Muscle layer of colon (tissue), 2 donors: ENCODE data around the gene SEMA4D.

Experiments used
- H3K27ac ChIP-seq: one replicate; pipeline ENCODE4 v1.7.0; 2013; ENCODE audit warnings: low read depth, mild to moderate bottlenecking, low read length, moderate library complexity
- H3K27me3 ChIP-seq, 2 donors: one replicate each; pipeline ENCODE4 v1.7.0; 2013; ENCODE audit warnings: low read length in 2 of 2, mild to moderate bottlenecking in 2 of 2; ENCODE audit not compliant: insufficient read depth in 2 of 2, control insufficient read depth in 1 of 2
- H3K36me3 ChIP-seq: one replicate; pipeline ENCODE4 v1.7.0; 2013; ENCODE audit warnings: mild to moderate bottlenecking, low read length; ENCODE audit not compliant: insufficient read depth
- H3K4me1 ChIP-seq: one replicate; pipeline ENCODE4 v1.7.0; 2013; ENCODE audit warnings: mild to moderate bottlenecking, low read length; ENCODE audit not compliant: insufficient read depth
- H3K4me3 ChIP-seq, 2 donors: one replicate each; pipeline ENCODE4 v1.7.0; 2013; ENCODE audit warnings: low read length in 2 of 2, low read depth in 1 of 2, mild to moderate bottlenecking in 1 of 2, moderate library complexity in 1 of 2
- H3K9ac ChIP-seq: one replicate; pipeline ENCODE4 v1.7.0; 2013; ENCODE audit warnings: low read length
- H3K9me3 ChIP-seq: one replicate; pipeline ENCODE4 v1.7.0; 2013; ENCODE audit warnings: mild to moderate bottlenecking, low read length
- donor health status: abdominal sarcoma.
- donor health status: Adenocarcinoma of cecum.

Gene SEMA4D, protein sequence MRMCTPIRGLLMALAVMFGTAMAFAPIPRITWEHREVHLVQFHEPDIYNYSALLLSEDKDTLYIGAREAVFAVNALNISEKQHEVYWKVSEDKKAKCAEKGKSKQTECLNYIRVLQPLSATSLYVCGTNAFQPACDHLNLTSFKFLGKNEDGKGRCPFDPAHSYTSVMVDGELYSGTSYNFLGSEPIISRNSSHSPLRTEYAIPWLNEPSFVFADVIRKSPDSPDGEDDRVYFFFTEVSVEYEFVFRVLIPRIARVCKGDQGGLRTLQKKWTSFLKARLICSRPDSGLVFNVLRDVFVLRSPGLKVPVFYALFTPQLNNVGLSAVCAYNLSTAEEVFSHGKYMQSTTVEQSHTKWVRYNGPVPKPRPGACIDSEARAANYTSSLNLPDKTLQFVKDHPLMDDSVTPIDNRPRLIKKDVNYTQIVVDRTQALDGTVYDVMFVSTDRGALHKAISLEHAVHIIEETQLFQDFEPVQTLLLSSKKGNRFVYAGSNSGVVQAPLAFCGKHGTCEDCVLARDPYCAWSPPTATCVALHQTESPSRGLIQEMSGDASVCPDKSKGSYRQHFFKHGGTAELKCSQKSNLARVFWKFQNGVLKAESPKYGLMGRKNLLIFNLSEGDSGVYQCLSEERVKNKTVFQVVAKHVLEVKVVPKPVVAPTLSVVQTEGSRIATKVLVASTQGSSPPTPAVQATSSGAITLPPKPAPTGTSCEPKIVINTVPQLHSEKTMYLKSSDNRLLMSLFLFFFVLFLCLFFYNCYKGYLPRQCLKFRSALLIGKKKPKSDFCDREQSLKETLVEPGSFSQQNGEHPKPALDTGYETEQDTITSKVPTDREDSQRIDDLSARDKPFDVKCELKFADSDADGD

GRCh38 chr9:89497978-89498851, at the start of gene SEMA4D:
Gene SEMA4D, minus strand, starts transcription at chr9:89498113. Its CDS starts 92,657 bp downstream, at chr9:89405456.
- Histone ChIP-seq H3K27me3 (no peaks in the 10 kb centered on the region), H3K4me1 (peaks cover 13% of the 10 kb centered on the region), H3K27ac (no peak within 1 kb of the TSS), H3K9ac (no peak within 1 kb of the TSS), H3K4me3 (peak within 1 kb of the TSS; percentile 56 to 68), H3K36me3 (no peaks in the 10 kb centered on the region), H3K9me3 (no peaks in the 10 kb centered on the region)

- Histone ChIP-seq H3K4me1 (no peaks in the 10 kb centered on the region), H3K9ac (no peak overlapping the region), H3K4me3 (no peak overlapping the region), H3K27ac (no peak overlapping the region), H3K36me3 (no peaks in the 10 kb centered on the region), H3K9me3 (no peaks in the 10 kb centered on the region), H3K27me3 (no peaks in the 10 kb centered on the region)
Observed at GRCh38 chr9:89547000-89547399, 49.1 kb upstream of the SEMA4D start.

DNA sequence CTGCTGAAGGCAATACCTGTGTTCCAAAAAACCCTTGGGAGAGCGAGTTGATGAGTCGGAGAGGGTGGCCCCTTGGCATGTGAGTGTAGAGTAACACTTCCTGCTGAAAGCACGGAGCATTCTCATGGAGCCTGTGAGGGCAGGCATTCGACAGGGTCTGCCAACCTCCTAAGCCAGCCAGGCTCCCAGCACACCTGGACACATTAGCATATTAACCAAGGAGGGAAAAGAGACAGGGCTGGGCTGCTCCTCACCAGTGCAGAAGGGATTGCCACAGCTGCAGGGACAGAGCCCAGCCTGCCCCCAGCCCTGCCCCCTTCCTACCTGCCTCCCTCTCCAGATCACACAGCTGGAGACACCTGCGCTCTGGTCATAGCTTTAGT, 46.4 kb upstream of the SEMA4D start:
- no peak overlapping the region for H3K4me3 ChIP-seq
- no peaks in the 10 kb centered on the region for H3K36me3 ChIP-seq
- no peak overlapping the region for H3K27ac ChIP-seq
- no peaks in the 10 kb centered on the region for H3K9me3 ChIP-seq
- no peaks in the 10 kb centered on the region for H3K4me1 ChIP-seq
- H3K9ac ChIP-seq: no peak overlapping the region
- no peaks in the 10 kb centered on the region for H3K27me3 ChIP-seq

GRCh38 chr9:89543621-89544278, 45.8 kb upstream of the SEMA4D start:
- no peak overlapping the region for H3K27ac ChIP-seq
- no peaks in the 10 kb centered on the region for H3K9me3 ChIP-seq
- no peak overlapping the region for H3K4me3 ChIP-seq

DNA sequence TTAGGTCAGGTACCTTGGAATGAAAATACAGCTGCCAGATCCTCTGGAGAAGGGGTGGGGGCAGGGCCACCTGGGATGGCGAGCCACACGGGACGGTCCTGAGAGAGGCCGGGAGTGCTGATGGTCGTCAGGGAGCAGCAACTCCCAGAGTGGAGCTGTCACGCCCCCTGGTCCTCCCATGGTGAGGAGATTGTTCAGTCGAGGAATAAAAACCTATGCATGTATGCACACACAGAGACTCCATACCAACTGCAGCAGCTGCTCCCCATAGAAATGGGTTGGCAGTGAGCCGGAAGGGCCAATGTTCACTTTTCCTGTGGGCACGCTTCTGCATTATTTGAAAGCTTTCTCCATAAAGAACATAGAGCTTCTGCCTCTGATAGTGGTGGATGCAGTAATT, 45.2 kb upstream of the SEMA4D start:
- no peaks in the 10 kb centered on the region for H3K4me1 ChIP-seq
- H3K4me3 ChIP-seq: no peak overlapping the region
- no peak overlapping the region for H3K9ac ChIP-seq
- H3K9me3 ChIP-seq: no peaks in the 10 kb centered on the region
- no peak overlapping the region for H3K27ac ChIP-seq
- no peaks in the 10 kb centered on the region for H3K27me3 ChIP-seq
- H3K36me3 ChIP-seq: no peaks in the 10 kb centered on the region

More at GRCh38 chr9:89543621-89544278, 45.8 kb upstream of the SEMA4D start:
- Histone ChIP-seq H3K9ac (no peak overlapping the region), H3K27me3 (no peaks in the 10 kb centered on the region), H3K36me3 (no peaks in the 10 kb centered on the region), H3K4me1 (no peaks in the 10 kb centered on the region)

DNA sequence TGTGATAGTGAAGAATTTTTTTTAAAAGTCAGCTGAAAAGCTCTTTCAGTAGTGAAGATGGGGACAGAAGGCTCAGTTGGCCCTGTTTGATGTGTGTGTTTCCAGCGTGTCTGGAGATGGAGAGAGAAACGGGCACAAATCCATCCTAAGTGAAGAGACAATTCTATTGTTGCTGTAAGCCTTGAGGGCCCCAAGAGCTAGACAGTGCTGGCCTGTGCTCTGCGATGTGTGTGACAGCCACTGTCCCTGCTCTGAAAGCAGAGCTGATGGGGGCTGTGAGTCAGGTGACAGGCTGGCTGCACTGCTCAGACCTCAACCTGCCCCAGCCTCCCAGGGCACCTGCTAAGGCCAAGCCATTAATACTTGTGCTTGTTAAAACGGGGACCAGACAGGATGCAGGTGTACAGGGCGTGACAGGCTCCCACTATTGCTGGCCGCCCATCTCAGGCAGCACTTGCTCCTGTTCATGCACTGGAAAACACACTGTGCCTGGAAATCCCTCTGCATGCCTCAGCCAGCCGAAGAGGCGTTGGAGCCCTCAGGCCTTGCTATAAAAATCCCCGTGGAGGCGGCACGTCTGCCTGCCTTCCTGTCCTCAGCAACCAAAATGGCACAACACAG, 44.6 kb upstream of the SEMA4D start:
- H3K36me3 ChIP-seq: no peaks in the 10 kb centered on the region
- H3K4me1 ChIP-seq: no peaks in the 10 kb centered on the region
- no peak overlapping the region for H3K9ac ChIP-seq
- no peaks in the 10 kb centered on the region for H3K9me3 ChIP-seq
- no peak overlapping the region for H3K4me3 ChIP-seq
- H3K27ac ChIP-seq: no peak overlapping the region
- no peaks in the 10 kb centered on the region for H3K27me3 ChIP-seq

- Histone ChIP-seq H3K4me3 (no peak overlapping the region), H3K9ac (no peak overlapping the region), H3K27me3 (no peaks in the 10 kb centered on the region), H3K9me3 (no peaks in the 10 kb centered on the region), H3K27ac (no peak overlapping the region), H3K36me3 (no peaks in the 10 kb centered on the region), H3K4me1 (no peaks in the 10 kb centered on the region)
Observed at GRCh38 chr9:89541798-89542197, 43.9 kb upstream of the SEMA4D start.

- Histone ChIP-seq H3K27me3 (no peaks in the 10 kb centered on the region), H3K36me3 (no peaks in the 10 kb centered on the region), H3K4me1 (no peaks in the 10 kb centered on the region), H3K27ac (no peak overlapping the region), H3K9me3 (no peaks in the 10 kb centered on the region), H3K9ac (no peak overlapping the region), H3K4me3 (no peak overlapping the region)
Observed at GRCh38 chr9:89539374-89539773, 41.5 kb upstream of the SEMA4D start.

DNA sequence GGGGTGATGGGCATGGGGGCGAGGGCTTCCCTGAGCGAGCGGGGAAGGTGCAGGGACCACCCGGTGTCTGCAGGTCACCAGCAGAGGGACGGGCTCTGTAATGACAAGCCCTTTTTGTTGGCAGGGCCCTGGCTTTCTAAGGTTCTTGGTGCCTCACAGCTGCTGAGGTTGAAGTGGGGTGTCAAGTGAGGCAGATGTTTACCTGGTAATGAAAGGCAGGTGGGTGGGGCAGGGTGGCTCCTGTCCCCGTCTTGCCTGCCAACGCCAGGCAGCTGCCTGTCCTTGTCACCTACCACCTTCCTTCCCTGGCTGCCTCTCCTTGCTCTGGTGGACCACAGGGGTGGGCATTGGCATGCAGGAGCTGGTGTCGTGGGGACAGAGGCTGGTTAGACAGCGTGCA, 41.0 kb upstream of the SEMA4D start:
- Histone ChIP-seq H3K27ac (no peak overlapping the region), H3K27me3 (no peaks in the 10 kb centered on the region), H3K9me3 (no peaks in the 10 kb centered on the region), H3K4me3 (no peak overlapping the region), H3K4me1 (no peaks in the 10 kb centered on the region), H3K9ac (no peak overlapping the region), H3K36me3 (no peaks in the 10 kb centered on the region)

- Histone ChIP-seq H3K9me3 (no peaks in the 10 kb centered on the region), H3K36me3 (no peaks in the 10 kb centered on the region), H3K9ac (no peak overlapping the region), H3K27ac (no peak overlapping the region), H3K27me3 (no peaks in the 10 kb centered on the region), H3K4me3 (no peak overlapping the region), H3K4me1 (no peaks in the 10 kb centered on the region)
Observed at GRCh38 chr9:89537166-89537565, 39.3 kb upstream of the SEMA4D start.
